C4-2B (cell line): ENCODE results near the gene NBR1.
"Not testable (repeated sequence)": the region's sequence is repeated elsewhere in the genome, so short reads cannot be mapped to it uniquely, and the experiment has no call there.

Experiments used
- ZFX ChIP-seq: fragments of 450-650 bp; IDR thresholded peaks from 2 replicates; pipeline ENCODE4 v1.6.1; 2017
- TF ChIP-seq, protein P1 (sequence below): fragments of 450-650 bp; conservative IDR thresholded peaks from 2 replicates; pipeline ENCODE4 v1.5.1; 2017; ENCODE audit warnings: mild to moderate bottlenecking

DNA sequence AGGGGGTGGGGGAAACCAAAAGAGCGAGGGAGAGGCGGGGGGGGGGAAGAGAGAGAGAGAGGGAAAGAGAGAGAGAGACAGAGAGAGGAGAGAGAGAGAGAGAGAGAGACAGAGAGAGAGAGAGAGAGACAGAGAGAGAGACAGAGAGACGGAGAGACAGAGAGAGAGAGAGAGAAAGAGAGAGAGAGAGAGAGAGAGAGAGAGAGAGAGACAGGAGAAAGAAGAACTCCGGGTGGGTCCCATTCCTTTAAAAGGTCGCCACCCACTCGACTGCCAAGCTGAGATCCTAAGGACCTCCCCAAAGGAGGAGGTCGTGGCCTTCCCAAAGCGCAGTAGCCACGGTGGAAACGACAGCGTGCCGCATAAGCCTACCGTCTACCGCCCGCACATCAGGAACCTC, 62.2 kb downstream of the NBR1 start:
- TF ChIP-seq, protein P1, sequence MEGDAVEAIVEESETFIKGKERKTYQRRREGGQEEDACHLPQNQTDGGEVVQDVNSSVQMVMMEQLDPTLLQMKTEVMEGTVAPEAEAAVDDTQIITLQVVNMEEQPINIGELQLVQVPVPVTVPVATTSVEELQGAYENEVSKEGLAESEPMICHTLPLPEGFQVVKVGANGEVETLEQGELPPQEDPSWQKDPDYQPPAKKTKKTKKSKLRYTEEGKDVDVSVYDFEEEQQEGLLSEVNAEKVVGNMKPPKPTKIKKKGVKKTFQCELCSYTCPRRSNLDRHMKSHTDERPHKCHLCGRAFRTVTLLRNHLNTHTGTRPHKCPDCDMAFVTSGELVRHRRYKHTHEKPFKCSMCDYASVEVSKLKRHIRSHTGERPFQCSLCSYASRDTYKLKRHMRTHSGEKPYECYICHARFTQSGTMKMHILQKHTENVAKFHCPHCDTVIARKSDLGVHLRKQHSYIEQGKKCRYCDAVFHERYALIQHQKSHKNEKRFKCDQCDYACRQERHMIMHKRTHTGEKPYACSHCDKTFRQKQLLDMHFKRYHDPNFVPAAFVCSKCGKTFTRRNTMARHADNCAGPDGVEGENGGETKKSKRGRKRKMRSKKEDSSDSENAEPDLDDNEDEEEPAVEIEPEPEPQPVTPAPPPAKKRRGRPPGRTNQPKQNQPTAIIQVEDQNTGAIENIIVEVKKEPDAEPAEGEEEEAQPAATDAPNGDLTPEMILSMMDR, result not testable (repeated sequence)
- not testable (repeated sequence) for TF ChIP-seq ZFX
